AG09309 (cell line): Measurements from ENCODE around the gene PPP6R3.

Source experiments
- DNase-seq: peaks from one replicate; pipeline ENCODE4 v3.0.0-alpha.2; 2010; ENCODE audit warnings: low read depth
- H3K4me3 ChIP-seq: 2 replicates; pipeline ENCODE4 v1.5.1; 2011; ENCODE audit warnings: mild to moderate bottlenecking, low read depth, low read length, moderate library complexity; ENCODE audit not compliant: control insufficient read depth
- CTCF ChIP-seq: IDR thresholded peaks from 2 replicates; pipeline ENCODE4 v1.5.1; 2011; ENCODE audit warnings: mild to moderate bottlenecking, low read depth, low read length, inconsistent platforms; ENCODE audit not compliant: insufficient read depth, control insufficient read depth; ENCODE audit errors: missing control alignments

PPP6R3 gene

GRCh38 chr11:68501813-68502212 is 41.3 kb downstream of the PPP6R3 start:
- H3K4me3 ChIP-seq = no peak overlapping the region
- no peak for TF ChIP-seq CTCF
- DNase-seq = no peak

- H3K4me3 ChIP-seq = no peak overlapping the region
- no peak for TF ChIP-seq CTCF
- DNase-seq = no peak
These were observed 42.7 kb downstream of the PPP6R3 start for GRCh38 chr11:68503251-68503687.

- DNase-seq = no peak
- TF ChIP-seq CTCF = no peak
These were observed 43.2 kb downstream of the PPP6R3 start for GRCh38 chr11:68503792-68504191.

GRCh38 chr11:68504432-68505066 is 44.0 kb downstream of the PPP6R3 start:
- H3K4me3 ChIP-seq = no peak overlapping the region
- no peak for DNase-seq
- TF ChIP-seq CTCF = no peak

More at GRCh38 chr11:68503792-68504191, 43.2 kb downstream of the PPP6R3 start:
- no peak overlapping the region for H3K4me3 ChIP-seq

GRCh38 chr11:68505596-68505995 is 45.0 kb downstream of the PPP6R3 start:
- DNase-seq = peak; percentile 13
- TF ChIP-seq CTCF = no peak
- H3K4me3 ChIP-seq = no peak overlapping the region

GRCh38 chr11:68506908-68507307 is 46.4 kb downstream of the PPP6R3 start:
- no peak for DNase-seq
- TF ChIP-seq CTCF = no peak
- H3K4me3 ChIP-seq = no peak overlapping the region
